Activated naive CD8-positive, alpha-beta T cell treated with anti-CD3 and anti-CD28 coated beads, Interleukin-2, amount 50 U/mL, for 24 hours (primary cell): Measurements from ENCODE around the gene UBAC2.

ENCODE experiments used
- ATAC-seq: fragments of 150-1000 bp; cut with Tn5 transposase; one replicate; pipeline ENCODE4 v1.10.0; 2021
- DNase-seq: peaks from one replicate; pipeline ENCODE4 v3.0.0; 2021
- H3K27ac Mint-ChIP-seq: one replicate; pipeline ENCODE4 v1.8.0; 2021; ENCODE audit warnings: mild to moderate bottlenecking, mixed read lengths
- H3K27me3 Mint-ChIP-seq: one replicate; pipeline ENCODE4 v1.8.0; 2021; ENCODE audit warnings: mixed read lengths
- H3K36me3 Mint-ChIP-seq: one replicate; pipeline ENCODE4 v1.8.0; 2021; ENCODE audit warnings: low read depth, mixed read lengths
- H3K4me1 Mint-ChIP-seq: one replicate; pipeline ENCODE4 v1.8.0; 2021; ENCODE audit warnings: mixed read lengths
- H3K4me3 Mint-ChIP-seq: one replicate; pipeline ENCODE4 v1.8.0; 2021; ENCODE audit warnings: mild to moderate bottlenecking, moderate library complexity, mixed read lengths
- H3K9me3 Mint-ChIP-seq: one replicate; pipeline ENCODE4 v1.8.0; 2021; ENCODE audit warnings: mixed read lengths

The UBAC2 gene

GRCh38 chr13:99429670-99430069, 229.0 kb downstream of the UBAC2 start:
- Mint-ChIP-seq H3K9me3 (no peaks in the 10 kb centered on the region), H3K36me3 (peaks cover 2% of the 10 kb centered on the region), H3K27me3 (no peaks in the 10 kb centered on the region), H3K4me3 (no peak overlapping the region), H3K27ac (no peak overlapping the region), H3K4me1 (peaks cover 82% of the 10 kb centered on the region)
- no peak for DNase-seq
- no peak for ATAC-seq

DNA sequence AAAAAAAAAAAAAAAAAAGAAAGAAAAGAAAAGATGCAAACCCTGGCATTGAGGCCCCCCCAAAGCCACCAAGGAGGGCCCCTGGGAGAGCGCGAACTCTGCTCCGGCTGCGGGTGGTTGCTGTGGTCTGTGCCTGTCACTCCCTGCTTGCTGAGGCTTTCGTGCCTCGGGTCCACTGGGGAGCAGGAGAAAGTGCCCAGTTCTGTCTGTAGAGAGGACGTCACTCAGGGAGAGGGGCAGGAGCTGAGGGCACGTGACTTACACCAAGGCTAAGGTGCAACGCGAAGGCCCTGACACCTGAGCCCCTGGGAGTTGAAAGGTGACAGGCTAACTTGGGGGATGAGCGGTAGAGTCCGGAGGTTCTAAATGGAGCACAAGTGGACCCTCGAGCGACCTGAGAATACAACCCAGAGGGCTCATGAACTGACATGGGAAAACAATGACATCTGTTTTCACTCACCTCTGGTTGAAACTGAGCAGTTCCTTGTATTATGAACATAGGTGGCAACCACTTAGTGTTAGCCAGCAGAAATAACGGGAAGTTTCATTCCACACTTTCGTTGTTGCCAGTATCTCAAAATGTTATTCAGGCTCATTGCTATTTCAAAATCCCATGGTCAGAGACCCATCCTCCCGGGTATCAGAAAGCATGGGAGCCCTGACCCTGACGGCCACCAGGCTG, 231.4 kb downstream of the UBAC2 start:
- Mint-ChIP-seq H3K4me3 (peak overlapping the region; percentile 81), H3K9me3 (no peaks in the 10 kb centered on the region), H3K27ac (peak overlapping the region; percentile 98), H3K36me3 (peaks cover 2% of the 10 kb centered on the region), H3K27me3 (no peaks in the 10 kb centered on the region), H3K4me1 (peaks cover 87% of the 10 kb centered on the region)
- DNase-seq (peak; percentile 45), ATAC-seq (no peak)

GRCh38 chr13:99432609-99433542, 232.2 kb downstream of the UBAC2 start:
- Mint-ChIP-seq H3K27ac (peak overlapping the region; percentile 98), H3K4me3 (peak overlapping the region; percentile 81), H3K4me1 (peaks cover 89% of the 10 kb centered on the region), H3K9me3 (no peaks in the 10 kb centered on the region), H3K27me3 (no peaks in the 10 kb centered on the region), H3K36me3 (peaks cover 2% of the 10 kb centered on the region)
- ATAC-seq (peak; percentile 58), DNase-seq (peak; percentile 93)

GRCh38 chr13:99433543-99434075, 233.0 kb downstream of the UBAC2 start:
- DNase-seq, result peak; percentile 24

DNA sequence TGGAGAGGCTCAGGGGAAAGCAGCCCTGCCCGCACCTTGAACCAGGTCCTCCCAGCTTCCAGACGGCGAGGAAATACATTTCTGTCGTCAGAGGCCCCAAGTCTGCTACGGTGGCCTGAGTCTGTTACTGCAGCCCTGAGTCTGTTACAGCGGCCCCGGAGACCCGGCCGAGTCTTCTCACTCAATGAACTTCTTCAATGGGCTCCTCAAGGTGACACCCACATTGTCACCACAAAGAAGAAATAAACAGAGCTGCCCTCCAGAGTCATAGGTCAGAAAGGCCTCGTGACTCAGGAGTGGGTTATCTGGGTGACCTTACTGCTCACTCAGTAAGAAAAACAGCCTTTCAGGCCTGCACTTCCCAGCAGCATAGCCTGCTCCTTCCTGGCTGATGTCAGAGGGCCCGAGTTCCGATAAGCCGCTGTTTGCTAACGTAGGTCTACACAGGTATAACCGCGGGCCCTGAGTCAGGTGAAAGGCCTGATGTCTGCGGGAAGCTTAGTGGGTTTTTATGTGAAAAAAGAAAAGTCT, 233.7 kb downstream of the UBAC2 start:
- peak; percentile 66 for ATAC-seq
- peaks cover 88% of the 10 kb centered on the region for H3K4me1 Mint-ChIP-seq
- peak overlapping the region; percentile 98 for H3K27ac Mint-ChIP-seq
- H3K36me3 Mint-ChIP-seq, result peaks cover 1% of the 10 kb centered on the region
- peak overlapping the region; percentile 81 for H3K4me3 Mint-ChIP-seq
- no peaks in the 10 kb centered on the region for H3K9me3 Mint-ChIP-seq
- peaks cover under 1% of the 10 kb centered on the region for H3K27me3 Mint-ChIP-seq
- DNase-seq, result peak; percentile 78

More at GRCh38 chr13:99433543-99434075, 233.0 kb downstream of the UBAC2 start:
- ATAC-seq, result no peak
- peaks cover 88% of the 10 kb centered on the region for H3K4me1 Mint-ChIP-seq
- H3K4me3 Mint-ChIP-seq, result peak overlapping the region; percentile 81
- H3K9me3 Mint-ChIP-seq, result no peaks in the 10 kb centered on the region
- no peaks in the 10 kb centered on the region for H3K27me3 Mint-ChIP-seq
- peak overlapping the region; percentile 98 for H3K27ac Mint-ChIP-seq
- peaks cover 2% of the 10 kb centered on the region for H3K36me3 Mint-ChIP-seq

DNA sequence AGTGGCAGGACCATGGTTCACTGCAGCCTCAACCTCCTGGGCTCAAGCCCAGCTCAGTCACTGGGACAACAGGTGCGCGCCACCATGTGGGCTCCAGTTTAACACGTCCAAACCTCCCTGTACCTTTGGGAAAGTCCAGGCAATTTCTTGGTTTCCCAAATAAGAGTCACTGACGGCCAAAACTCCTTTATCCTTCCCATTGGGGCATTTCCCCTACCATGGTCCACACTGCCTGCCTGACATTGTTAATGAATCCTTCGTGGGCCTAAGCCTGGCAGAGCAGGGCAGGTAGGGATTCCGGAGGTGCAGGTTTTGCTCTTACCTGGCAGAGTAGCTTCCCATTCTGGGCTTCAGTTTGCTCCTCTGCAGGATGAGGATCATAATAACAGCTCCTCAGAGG, 234.5 kb downstream of the UBAC2 start:
- H3K4me1 Mint-ChIP-seq, result peaks cover 80% of the 10 kb centered on the region
- H3K27ac Mint-ChIP-seq, result peak overlapping the region; percentile 82
- ATAC-seq, result no peak
- peaks cover 3% of the 10 kb centered on the region for H3K27me3 Mint-ChIP-seq
- H3K36me3 Mint-ChIP-seq, result no peaks in the 10 kb centered on the region
- H3K4me3 Mint-ChIP-seq, result peak overlapping the region; percentile 58
- DNase-seq, result no peak
- H3K9me3 Mint-ChIP-seq, result no peaks in the 10 kb centered on the region

- Mint-ChIP-seq H3K36me3 (no peaks in the 10 kb centered on the region), H3K4me3 (no peak overlapping the region), H3K9me3 (no peaks in the 10 kb centered on the region), H3K4me1 (peaks cover 72% of the 10 kb centered on the region), H3K27ac (peak overlapping the region; percentile 82), H3K27me3 (peaks cover 3% of the 10 kb centered on the region)
- DNase-seq (no peak), ATAC-seq (no peak)
These were observed 235.3 kb downstream of the UBAC2 start for GRCh38 chr13:99435998-99436397.
